ENCODE measurements around the gene CDC27.
"Not testable (repeated sequence)": the region's sequence is repeated elsewhere in the genome, so short reads cannot be mapped to it uniquely, and the experiment has no call there.

CDC27 gene

GRCh38 chr17:47117386-47117785 is 71.7 kb downstream of the CDC27 start:
- no peak overlapping the region for H3K27ac ChIP-seq
- no peak for TF ChIP-seq CTCF (IDR thresholded peaks at IDR 0.05)
- H3K27me3 ChIP-seq = no peaks in the 10 kb centered on the region
- H3K4me1 ChIP-seq (ENCODE audit: control insufficient read depth in 1 of 2, insufficient read depth in 1 of 2, low read depth in 1 of 2, low read length in 1 of 2) = no peaks in the 10 kb centered on the region
- no peak overlapping the region for H3K4me3 ChIP-seq (ENCODE audit: low read depth in 1 of 2, low read length in 1 of 2)
- H3K9me3 ChIP-seq = no peaks in the 10 kb centered on the region
- H3K36me3 ChIP-seq = peaks cover 45% of the 10 kb centered on the region

GRCh38 chr17:47106130-47106529 is 83.0 kb downstream of the CDC27 start:
- Histone ChIP-seq H3K4me1 (ENCODE audit: control insufficient read depth in 1 of 2, insufficient read depth in 1 of 2, low read depth in 1 of 2, low read length in 1 of 2) (no peaks in the 10 kb centered on the region), H3K36me3 (no peaks in the 10 kb centered on the region), H3K4me3 (ENCODE audit: low read depth in 1 of 2, low read length in 1 of 2) (no peak overlapping the region), H3K27me3 (no peaks in the 10 kb centered on the region), H3K27ac (no peak overlapping the region), H3K9me3 (no peaks in the 10 kb centered on the region)
- no peak for TF ChIP-seq CTCF (IDR thresholded peaks at IDR 0.05)

- not testable (repeated sequence) for H3K27me3 ChIP-seq; H3K4me3 ChIP-seq (ENCODE audit: low read depth in 1 of 2, low read length in 1 of 2); H3K27ac ChIP-seq; H3K9me3 ChIP-seq; H3K36me3 ChIP-seq; H3K4me1 ChIP-seq (ENCODE audit: control insufficient read depth in 1 of 2, insufficient read depth in 1 of 2, low read depth in 1 of 2, low read length in 1 of 2)
Measured at GRCh38 chr17:47105246-47105645, 83.8 kb downstream of the CDC27 start.

- no peak for TF ChIP-seq CTCF (IDR thresholded peaks at IDR 0.05)
- H3K9me3 ChIP-seq = no peaks in the 10 kb centered on the region
Measured at GRCh38 chr17:47102914-47103313, 86.2 kb downstream of the CDC27 start.

GRCh38 chr17:47099987-47100711 is 88.9 kb downstream of the CDC27 start:
- H3K27me3 ChIP-seq = no peaks in the 10 kb centered on the region
- no peaks in the 10 kb centered on the region for H3K36me3 ChIP-seq
- peak overlapping the region; percentile 38 for H3K27ac ChIP-seq
- peak overlapping the region; percentile 75 to 89 for H3K4me3 ChIP-seq (ENCODE audit: low read depth in 1 of 2, low read length in 1 of 2)
- peaks cover 9 to 15% of the 10 kb centered on the region in 2 experiments for H3K4me1 ChIP-seq (ENCODE audit: control insufficient read depth in 1 of 2, insufficient read depth in 1 of 2, low read depth in 1 of 2, low read length in 1 of 2)
- H3K9me3 ChIP-seq = no peaks in the 10 kb centered on the region
- peak; percentile 17 for TF ChIP-seq CTCF (IDR thresholded peaks at IDR 0.05)

More at GRCh38 chr17:47102914-47103313, 86.2 kb downstream of the CDC27 start:
- H3K4me1 ChIP-seq (ENCODE audit: control insufficient read depth in 1 of 2, insufficient read depth in 1 of 2, low read depth in 1 of 2, low read length in 1 of 2) = peaks cover 9 to 15% of the 10 kb centered on the region in 2 experiments
- H3K36me3 ChIP-seq = no peaks in the 10 kb centered on the region
- no peaks in the 10 kb centered on the region for H3K27me3 ChIP-seq
- H3K27ac ChIP-seq = no peak overlapping the region
- H3K4me3 ChIP-seq (ENCODE audit: low read depth in 1 of 2, low read length in 1 of 2) = no peak overlapping the region

- Histone ChIP-seq H3K27ac (no peak overlapping the region), H3K4me3 (ENCODE audit: low read depth in 1 of 2, low read length in 1 of 2) (peak overlapping the region; percentile 75 to 89), H3K9me3 (no peaks in the 10 kb centered on the region), H3K27me3 (no peaks in the 10 kb centered on the region), H3K4me1 (ENCODE audit: control insufficient read depth in 1 of 2, insufficient read depth in 1 of 2, low read depth in 1 of 2, low read length in 1 of 2) (peaks cover 9 to 15% of the 10 kb centered on the region in 2 experiments), H3K36me3 (no peaks in the 10 kb centered on the region)
- TF ChIP-seq CTCF (IDR thresholded peaks at IDR 0.05) = no peak
Measured at GRCh38 chr17:47099451-47099986, 89.6 kb downstream of the CDC27 start.

All from neutrophil (primary cell).